GM21515 (cell line): ENCODE measurements around the gene BORCS5.
"Not testable (repeated sequence)": the region's sequence is repeated elsewhere in the genome, so short reads cannot be mapped to it uniquely, and the experiment has no call there.

Source experiments
- ATAC-seq: cut with Tn5 transposase; IDR thresholded peaks from one replicate; pipeline ENCODE4 v1.9.1; 2021; ENCODE audit not compliant: unreplicated experiment

BORCS5 gene

DNA sequence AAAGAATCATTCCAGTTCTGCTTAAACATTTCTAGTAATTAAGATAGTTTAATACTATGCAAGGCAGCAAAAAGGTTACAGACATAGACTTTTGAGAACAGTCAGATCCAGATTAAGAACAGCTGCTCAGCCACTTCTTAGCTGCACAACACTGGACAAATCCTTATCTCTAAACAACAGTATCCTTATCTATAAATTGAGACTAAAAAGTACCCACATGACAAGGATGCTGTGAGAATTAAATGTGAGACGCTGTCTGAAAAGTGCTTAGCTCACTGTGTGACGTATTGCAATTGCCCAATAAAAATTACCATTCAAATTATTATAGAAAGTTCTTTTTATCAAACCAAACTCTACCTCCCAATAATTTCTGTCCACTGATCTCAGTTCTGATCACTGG lies 35.5 kb downstream of the BORCS5 start:
- ATAC-seq: no peak

DNA sequence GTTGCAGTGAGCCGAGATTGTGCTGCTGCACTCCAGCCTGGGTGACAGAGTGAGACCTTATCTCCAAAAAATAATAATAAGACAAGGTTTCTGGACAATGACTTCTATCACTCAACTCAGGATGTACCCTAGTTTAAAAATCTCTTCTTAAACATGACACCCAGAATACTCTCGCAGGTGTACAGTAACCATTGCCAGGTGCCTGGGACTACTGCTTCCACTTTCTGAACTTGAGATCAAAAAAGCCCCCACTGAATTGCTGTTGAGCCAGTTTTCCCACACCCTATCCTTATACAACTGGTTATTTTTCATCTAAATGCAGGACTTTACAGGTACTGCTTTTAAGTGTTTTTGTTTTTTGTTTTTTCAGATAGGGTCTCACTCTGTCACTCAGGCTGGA lies 36.3 kb downstream of the BORCS5 start:
- ATAC-seq: no peak

DNA sequence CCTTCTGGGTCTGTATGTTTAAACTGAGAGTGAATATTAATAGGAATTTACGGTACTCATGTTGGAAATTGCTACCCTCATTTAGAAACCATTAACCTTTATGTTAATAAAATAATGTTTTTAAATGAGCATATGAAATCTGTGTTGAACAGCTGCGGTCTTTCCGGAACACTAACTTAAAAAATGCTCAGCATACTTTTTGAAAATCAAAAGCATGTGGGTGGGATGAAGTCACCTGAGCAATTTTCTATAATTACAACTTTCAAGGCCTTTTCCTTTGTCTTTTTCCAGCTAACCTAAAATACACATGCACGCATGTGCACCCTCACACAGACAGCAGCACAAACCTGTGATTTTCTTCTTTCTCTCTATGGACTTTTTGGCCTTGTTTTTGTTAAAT lies 39.8 kb downstream of the BORCS5 start:
- no peak for ATAC-seq

DNA sequence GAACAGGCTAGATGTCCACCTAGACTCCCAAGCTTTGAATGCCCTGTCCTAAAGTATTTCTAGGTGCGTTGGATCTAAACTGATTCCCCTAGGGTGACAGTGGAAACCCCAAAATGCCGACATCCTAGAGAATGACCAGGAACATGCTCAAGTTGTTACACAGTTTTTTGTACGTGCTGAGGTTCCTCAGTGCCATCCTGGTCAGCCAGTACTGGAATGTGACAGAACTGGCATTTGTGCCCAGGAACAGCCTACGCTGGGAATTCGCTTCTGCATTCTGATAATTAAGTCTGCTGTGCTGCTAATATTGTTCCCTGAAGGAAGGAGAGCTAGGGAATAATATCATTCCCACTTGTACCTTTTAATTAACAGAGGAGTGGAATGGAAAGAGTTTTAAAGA lies 40.3 kb downstream of the BORCS5 start:
- no peak for ATAC-seq

DNA sequence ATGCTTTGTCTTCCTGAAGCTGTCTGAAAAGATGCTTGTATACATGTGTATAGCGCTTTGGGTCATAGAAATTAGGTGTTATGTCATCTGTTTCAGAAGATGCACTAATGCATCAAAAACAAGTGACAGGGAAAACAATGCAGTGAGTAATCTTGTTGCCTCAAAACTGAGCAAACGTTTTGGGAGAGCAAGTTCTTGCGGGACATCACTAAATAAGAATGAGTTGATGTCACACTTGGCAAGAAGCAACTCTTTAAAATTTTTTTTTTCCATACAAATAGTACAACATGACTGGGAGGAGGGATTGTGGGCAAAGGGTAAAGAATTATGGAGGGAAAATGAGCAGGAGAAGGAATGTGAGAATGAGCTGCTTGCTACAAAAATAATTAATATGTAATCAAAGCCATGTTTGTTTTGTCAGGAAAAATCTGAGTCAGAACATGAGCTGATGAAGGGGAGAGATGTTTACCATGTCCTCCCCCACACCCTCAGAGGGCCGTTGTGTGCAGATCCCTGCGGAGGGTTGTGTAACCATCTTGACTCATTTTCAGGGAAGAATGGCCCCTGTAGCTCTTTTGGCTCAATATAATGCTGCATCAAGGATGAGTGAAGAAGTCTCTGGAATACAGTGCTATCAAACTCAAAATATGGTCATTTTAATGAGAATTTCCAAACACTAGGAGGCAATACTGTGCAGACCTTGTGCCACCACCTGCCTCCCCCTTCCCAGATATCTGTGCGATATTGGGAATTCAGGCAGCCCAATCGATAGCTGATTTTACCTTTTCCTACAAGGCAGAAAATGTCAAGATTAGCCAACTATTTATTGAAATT lies 41.4 kb downstream of the BORCS5 start:
- no peak for ATAC-seq

DNA sequence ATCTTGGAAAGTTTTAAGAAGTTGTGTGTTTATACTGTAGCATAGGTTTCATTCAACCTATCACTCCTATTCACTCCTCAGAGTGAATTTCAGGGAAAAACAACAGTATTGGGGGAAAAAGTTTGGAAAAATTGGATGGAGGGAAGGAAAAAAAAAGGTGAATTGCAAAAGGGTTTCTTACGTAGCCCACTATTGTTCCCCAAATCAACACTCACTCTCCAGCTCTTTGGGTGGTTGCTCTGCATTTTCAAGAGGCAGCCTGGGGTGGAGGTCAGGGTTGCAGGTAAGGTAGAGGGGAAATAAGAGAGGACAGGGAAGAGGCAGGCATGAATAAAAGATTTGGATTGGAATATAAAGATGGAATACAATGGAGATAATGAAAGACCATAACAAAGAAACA lies 42.3 kb downstream of the BORCS5 start:
- no peak for ATAC-seq

DNA sequence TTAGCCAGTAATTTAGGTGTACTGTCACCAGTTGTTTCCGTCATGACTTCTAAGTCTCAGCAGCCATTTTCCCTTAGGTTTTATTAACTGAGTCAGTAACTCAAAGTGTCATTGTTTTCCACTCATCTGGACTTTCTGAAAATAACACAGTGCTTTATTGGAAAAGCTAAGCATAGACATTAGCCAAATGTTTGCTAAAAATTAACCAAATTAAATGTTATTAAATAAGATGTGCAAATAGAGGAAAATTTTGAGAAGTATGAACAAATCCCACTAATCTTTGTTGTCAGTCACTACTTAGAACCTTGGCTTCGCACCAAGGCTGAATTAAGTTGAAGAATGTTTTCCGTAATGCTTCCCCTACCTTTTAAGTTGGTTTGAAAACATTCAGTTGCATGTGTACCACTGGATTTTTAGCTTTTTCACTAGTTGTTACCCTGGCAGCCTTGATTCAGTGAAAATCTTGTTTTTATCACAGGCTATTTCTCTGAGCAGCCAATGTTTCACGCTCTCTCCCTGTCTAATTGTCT lies 43.0 kb downstream of the BORCS5 start:
- ATAC-seq: no peak

DNA sequence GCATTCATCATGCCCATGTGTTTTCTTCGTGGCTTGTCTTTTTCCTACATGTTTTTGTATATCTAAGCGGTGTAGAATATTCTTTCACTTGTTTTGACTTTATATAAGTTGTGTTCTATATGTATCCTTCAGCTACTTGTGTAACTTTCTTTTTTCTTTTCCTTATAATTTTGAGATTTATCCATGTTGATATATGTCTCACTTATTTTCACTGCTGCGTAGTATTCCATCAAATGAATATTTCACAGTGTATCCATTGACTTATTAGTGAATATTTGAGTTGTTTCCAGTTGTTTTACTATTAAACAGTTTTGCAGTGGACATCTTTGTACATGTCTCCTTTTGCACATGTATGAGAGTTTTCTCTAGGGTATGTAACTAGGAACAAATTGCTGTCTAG lies 43.9 kb downstream of the BORCS5 start:
- no peak for ATAC-seq

DNA sequence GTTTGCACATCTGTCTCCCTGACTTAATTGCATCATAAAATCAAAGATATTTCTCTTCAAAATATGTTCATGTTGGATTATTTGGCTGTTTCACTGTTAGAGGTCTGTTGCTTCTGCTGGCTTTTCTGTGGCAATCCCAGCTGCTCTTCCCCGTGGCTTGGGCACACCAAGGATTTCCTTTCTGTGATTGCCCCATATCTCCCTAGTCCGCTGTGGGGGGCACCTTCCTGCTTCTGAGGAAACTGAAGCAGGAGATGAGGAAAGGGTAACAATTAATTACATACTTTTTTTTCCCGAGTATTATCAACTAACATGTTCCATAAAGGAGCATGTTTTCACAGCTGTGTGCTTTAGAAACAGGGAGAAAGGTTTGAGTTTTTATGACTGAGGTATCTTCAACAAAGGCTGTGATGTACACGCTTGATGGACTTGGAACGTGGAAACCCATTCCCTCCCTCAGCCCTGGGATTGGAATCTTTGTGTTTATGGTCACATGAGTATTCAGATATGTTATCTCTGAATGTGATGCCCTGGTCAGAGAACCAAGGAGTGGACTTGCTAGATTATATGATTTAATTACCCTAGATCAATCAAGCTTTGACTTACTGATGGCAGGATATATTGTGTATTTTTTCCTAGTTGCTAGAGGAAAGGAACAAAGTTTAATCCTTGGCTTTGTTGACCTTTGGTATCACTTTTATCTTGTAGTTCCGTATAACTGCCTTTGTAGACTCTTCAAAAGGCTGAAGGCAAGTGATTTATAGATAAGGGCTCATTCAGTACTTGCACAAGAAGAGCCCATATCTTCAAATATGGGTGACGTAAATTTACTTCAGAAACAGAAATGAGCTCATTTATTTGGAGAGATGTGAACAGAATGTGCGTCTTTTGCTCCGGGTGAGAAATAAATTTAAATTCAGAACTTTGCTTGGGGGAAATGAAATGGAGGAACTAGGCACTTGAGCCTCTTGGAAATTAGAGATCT lies 46.7 kb downstream of the BORCS5 start:
- ATAC-seq: no peak

DNA sequence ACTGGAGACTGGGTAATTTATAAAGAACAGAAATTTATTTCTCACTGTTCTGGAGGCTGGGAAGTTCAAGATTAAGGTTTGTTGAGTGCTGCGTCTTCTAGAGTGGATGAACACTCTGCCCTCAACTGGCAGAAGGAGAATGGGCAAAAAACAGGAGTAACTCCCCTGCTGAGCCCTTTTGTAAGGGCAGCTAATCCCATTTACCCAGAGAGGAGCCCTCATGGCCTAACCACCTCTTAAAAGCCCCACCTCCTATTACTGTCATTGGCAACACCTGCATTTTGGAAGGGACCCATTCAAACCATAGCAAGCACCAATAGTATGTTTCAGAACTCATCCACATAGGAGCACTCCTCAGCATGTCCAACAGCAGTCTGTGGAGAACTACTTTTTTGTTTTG lies 47.4 kb downstream of the BORCS5 start:
- no peak for ATAC-seq

DNA sequence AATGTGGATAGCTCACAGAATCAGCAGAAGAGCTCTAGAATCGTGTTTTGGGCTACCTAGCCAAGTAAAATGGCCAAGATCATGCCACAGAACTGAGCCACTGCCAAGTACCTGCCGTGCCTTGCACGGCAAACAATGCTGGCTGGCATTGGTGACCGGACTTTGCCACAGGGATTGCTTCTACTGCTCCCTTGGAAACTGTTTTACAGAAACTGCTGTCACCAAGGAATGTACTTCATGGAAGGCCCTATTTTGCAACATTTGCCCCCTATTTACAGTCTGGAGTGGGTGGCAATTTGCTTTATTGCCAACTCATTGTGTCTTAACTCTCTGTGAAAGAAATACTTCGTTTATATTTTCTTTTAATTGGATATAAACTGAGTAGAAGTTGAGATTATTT lies 49.0 kb downstream of the BORCS5 start:
- ATAC-seq: no peak

DNA sequence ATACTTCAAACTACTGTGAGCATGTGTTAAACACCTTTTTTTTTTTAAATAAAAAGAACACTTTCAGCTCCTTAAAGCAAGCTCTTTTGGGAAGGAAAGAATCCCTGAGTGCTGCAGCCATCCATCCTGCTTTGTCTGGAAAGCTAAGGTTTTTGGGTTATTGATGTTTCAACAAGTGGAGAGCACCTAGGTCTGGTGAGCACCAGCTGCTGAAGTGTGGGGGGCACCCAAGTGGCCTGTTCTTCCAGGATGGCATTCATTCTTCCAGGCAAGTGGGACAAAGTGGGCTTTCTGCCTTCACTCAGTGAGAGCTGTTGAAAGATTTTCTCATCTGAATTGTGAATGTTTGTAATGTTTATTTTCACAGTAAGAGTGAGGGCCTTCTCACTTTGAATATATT lies 49.9 kb downstream of the BORCS5 start:
- ATAC-seq: no peak

DNA sequence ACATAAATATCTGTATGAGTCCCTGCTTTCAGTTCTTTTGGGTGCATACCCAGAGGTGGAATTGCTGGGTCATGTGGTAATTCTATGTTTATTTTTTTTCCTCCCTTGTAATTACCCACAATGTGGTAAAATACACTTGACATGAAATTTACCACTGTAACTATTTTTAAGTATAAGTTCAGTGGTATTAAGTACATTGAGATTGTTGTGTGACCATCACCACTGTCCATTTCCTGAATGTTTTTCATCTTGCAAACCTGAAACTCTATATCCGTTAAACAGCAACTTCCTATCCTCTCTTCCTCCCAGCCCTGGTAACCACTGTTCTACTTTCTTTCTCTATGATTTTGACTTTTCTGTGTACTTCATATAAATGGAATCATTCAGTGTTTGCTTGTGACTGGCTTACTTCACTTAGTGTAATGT lies 51.4 kb downstream of the BORCS5 start:
- no peak for ATAC-seq

DNA sequence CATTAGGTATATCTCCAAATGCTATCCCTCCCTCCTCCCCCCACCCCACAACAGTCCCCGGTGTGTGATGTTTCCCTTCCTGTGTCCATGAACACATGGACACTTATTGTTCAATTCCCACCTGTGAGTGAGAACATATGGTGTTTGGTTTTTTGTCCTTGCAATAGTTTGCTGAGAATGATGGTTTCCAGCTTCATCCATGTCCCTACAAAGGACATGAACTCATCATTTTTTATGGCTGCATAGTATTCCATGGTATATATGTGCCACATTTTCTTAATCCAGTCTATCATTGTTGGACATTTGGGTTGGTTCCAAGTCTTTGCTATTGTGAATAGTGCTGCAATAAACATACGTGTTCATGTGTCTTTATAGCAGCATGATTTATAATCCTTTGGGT lies 52.5 kb downstream of the BORCS5 start:
- ATAC-seq: not testable (repeated sequence)

DNA sequence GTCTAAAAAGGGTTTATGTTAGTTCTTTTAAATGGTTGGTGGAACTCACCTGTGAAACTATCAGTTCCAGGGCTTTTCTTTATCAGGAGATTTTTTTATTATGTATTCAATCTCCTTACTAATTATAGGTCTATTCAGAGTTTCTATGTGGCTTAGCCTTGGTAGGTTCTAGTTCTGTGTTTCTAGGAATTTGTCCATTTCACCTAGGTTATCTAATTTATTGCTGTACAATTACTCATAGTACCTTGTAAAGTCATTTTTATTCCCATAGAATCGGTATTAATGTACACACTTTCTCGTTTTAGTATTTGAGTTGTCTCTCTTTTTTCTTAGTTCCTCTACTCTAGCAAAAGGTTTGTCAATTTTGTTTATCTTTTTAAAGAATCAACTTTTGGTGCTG lies 59.0 kb downstream of the BORCS5 start:
- ATAC-seq: no peak

DNA sequence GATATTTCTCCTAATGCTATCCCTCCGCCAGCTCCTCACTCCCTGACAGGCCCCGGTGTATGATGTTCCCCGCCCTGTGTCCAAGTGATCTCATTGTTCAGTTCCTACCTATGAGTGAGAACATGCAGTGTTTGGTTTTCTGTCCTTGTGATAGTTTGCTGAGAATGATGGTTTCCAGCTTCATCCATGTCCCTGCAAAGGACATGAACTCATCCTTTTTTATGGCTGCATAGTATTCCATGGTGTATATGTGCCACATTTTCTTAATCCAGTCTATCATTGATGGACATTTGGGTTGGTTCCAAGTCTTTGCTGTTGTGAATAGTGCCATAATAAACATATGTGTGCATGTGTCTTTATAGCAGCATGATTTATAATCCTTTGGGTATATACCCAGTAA lies 62.3 kb downstream of the BORCS5 start:
- ATAC-seq: not testable (repeated sequence)

DNA sequence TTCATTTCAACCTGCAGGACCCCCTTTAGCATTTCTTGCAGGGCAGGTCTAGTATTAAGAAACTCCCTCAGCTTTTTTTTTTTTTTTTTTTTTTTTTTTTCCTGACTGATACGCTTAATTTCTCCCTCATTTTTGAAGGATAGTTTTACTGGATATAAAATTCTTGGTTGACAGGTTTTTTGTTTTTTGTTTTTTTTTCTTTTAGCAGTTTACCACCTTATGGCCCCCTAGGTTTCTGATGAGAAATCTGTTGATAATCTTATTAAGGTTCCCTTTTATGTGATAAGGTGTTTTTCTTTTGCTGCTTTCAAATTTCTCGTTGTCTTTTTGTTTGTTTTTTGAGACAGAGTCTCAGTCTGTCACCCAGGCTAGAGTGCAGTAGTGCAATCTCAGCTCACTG lies 66.5 kb downstream of the BORCS5 start:
- no peak for ATAC-seq

DNA sequence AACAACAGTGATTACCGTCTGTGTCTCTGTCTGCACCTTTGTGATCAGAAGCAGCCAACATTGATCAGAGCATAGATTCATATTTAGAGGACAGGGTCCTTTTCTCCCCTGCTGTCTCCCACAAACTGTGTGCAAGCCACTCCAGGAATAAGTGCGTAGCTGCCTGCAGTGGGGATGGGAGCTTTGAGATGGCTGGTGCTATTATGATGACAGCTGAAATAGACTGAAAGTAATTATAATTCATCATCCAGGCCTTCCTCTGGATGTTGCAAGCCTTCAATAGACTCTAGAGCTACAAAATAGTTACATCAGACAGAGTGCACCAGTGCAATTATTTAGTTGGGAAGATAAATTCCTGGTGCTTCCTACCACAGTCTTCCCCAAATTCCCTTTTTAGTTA lies 68.1 kb downstream of the BORCS5 start:
- no peak for ATAC-seq

DNA sequence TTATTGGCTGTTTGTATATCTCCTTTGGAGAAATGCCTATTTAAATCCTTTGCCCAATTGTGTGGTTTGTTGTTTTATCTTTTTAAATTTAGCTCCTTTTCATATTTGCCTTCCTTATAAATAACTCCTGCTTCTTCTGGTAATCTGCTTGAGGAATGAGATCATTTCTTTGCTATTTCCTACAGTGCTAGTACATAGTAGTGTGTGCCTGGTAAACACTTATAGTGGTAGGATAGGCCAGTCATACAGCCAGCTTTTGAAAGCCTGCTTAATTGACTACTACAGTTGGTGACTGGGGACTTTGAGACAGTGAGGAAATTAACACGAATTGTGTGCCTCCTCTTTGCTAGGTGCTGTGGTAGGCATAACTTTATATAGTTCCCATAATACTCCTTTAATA lies 68.7 kb downstream of the BORCS5 start:
- ATAC-seq: no peak

DNA sequence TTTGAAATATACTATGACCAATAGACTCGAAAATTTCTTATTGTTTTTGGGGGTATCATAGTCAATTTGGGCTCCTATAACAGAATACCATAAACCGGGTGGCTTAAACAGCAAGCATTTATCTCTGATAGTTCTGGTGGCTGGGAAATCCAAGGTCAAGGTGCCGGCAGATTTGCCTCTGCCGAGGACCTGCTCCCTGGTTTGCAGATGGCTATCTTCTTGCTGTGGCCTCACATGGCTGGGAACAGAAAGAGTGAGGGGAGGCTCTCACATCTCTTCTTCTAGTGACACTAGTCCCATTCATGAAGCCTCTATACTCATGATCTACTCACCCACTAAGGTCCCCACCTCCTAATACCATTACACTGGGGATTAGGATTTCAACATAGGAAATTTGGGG lies 70.7 kb downstream of the BORCS5 start:
- ATAC-seq: no peak

DNA sequence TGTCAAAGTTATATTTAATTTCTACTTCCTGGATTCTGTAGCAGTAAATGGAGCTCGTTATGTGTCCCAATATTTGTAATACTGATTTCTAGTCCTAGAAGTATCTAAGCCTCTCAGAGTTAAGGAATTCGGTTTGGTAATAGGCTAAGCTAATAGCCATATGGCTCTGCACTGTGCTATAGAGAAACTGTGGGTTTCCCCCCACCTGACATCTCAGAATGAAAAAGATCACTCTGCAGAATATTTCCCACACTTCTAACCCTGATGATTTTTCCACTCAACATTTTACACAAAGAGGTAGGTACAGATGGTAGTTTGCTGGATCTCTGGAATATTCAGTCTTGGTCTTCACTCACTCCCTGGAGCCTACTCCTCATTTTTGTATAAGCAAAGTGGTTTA lies 71.2 kb downstream of the BORCS5 start:
- no peak for ATAC-seq
